LNCAP (cell line): Measurements from ENCODE around the gene HINT2.

Experiments
- TF ChIP-seq, protein P1 (sequence below): fragments of 450-650 bp; IDR thresholded peaks from 2 replicates; pipeline ENCODE4 v1.5.1; 2017; ENCODE audit warnings: mild to moderate bottlenecking

The HINT2 gene

DNA sequence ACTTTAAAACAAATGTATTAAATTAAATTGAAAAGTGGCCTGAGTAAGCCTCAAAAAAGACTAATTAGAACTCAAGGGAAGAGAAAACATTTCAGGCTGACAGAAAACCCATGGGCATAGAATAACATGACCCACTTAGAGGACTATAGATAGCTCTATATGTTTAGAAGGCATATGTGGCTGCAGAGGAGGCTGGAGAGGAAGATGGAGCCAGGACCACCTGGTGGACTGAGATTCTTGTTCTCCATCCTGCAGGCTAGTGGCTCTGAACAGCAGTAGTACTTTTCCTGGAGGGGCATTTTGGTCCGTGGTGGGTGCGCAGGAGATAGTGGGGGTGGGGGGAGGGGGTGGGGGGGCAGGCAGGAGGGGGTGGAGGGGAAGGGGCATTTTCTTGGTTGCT is 33.8 kb downstream of the HINT2 start:
- TF ChIP-seq, protein P1, sequence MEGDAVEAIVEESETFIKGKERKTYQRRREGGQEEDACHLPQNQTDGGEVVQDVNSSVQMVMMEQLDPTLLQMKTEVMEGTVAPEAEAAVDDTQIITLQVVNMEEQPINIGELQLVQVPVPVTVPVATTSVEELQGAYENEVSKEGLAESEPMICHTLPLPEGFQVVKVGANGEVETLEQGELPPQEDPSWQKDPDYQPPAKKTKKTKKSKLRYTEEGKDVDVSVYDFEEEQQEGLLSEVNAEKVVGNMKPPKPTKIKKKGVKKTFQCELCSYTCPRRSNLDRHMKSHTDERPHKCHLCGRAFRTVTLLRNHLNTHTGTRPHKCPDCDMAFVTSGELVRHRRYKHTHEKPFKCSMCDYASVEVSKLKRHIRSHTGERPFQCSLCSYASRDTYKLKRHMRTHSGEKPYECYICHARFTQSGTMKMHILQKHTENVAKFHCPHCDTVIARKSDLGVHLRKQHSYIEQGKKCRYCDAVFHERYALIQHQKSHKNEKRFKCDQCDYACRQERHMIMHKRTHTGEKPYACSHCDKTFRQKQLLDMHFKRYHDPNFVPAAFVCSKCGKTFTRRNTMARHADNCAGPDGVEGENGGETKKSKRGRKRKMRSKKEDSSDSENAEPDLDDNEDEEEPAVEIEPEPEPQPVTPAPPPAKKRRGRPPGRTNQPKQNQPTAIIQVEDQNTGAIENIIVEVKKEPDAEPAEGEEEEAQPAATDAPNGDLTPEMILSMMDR = no peak

DNA sequence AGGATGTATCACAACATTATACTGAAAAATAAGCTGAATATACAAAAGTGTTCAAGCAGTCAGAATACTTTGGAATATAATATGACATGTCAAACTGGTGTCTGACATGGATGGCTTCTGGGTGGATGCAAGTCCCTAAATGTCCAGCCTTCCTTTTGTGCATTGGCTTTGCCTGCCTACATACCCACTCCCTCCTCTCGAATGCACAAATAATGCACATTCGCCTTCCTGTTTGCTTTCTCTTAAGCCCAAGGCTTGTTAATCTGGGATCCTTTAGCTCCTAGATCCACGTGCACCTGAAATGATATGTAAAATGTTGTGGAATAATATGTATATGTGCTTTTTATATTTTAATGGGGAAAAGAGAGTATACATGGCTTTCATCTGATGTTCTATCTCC is 36.3 kb downstream of the HINT2 start:
- TF ChIP-seq, protein P1 = no peak

DNA sequence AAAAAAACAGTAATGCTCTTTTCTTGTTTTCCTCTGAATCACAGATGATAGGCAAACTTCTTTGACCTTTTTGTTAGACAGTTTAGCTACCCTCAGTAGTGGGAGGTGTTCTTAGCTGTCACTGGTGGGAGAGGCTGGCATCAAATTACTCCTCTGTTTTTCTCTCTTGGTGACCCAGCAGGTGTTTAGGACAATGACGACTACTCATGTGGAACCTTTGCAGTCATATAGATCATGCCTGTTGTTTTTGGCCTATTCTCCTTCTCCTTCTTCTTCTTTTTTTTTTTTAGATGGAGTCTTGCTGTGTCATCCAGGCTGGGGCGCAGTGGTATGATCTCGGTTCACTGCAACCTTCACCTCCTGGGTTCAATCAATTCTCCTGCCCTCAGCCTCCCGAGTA is 38.8 kb downstream of the HINT2 start:
- TF ChIP-seq, protein P1 = no peak

GRCh38 chr9:35774907-35775635 is 39.8 kb downstream of the HINT2 start:
- TF ChIP-seq, protein P1 = no peak

- TF ChIP-seq, protein P1 = no peak
Observed at GRCh38 chr9:35771943-35772342, 42.9 kb downstream of the HINT2 start.

DNA sequence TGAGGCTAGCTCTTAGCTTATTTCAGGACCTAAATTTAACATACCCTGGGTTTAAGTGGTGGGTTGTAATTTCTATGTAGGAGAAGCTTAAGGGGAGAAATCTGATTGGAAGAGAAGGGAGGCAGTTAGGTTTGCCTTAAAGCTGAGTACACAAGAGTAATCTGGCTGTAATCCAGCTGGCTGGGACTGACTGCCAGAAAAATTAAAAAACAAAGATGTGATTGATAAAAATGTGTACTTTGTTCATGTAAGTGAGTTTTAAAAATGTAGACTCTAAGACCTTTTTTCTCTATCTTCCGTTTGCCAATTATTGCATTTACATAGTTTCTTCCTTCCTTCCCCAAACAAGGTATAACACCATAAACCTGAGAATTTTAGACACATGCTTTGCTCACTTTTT is 43.3 kb downstream of the HINT2 start:
- TF ChIP-seq, protein P1 = no peak

GRCh38 chr9:35771075-35771433 is 43.8 kb downstream of the HINT2 start:
- TF ChIP-seq, protein P1 = no peak

- TF ChIP-seq, protein P1 = no peak
Observed at GRCh38 chr9:35769763-35770162, 45.1 kb downstream of the HINT2 start.
